Cardiac muscle cell (in vitro differentiated cells and primary cell): ENCODE measurements around the gene ABCD3. TPM values are rescaled to one million over a fixed set of nuclear protein-coding genes. Genes with fewer than 3 reads are reported as not detected.

Source experiments
- DNase-seq, 2 donors: peaks; one replicate each; pipeline versions ENCODE4 v3.0.0 to v3.0.0-alpha.2; 2010 to 2017; ENCODE audit warnings: low read depth in 1 of 2, low spot score in 1 of 2
- H3K27ac ChIP-seq: fragments of 200-600 bp; sonication (generic); 2 replicates; pipeline ENCODE4 v1.5.1; 2016
- H3K27me3 ChIP-seq: fragments of 200-600 bp; sonication (generic); 2 replicates; pipeline ENCODE4 v1.6.0; 2016; ENCODE audit warnings: control low read depth
- H3K36me3 ChIP-seq: fragments of 200-600 bp; sonication (generic); 2 replicates; pipeline ENCODE4 v1.5.1; 2016; ENCODE audit warnings: control low read depth
- H3K4me1 ChIP-seq: fragments of 200-600 bp; sonication (generic); 2 replicates; pipeline ENCODE4 v1.8.1; 2017; ENCODE audit warnings: low read depth, mild to moderate bottlenecking, mixed run types
- H3K4me3 ChIP-seq: fragments of 200-600 bp; sonication (generic); 2 replicates; pipeline ENCODE4 v1.5.1; 2016; ENCODE audit warnings: mild to moderate bottlenecking
- H3K9me3 ChIP-seq: fragments of 200-600 bp; sonication (generic); 2 replicates; pipeline ENCODE4 v1.5.1; 2017; ENCODE audit warnings: low read depth, mild to moderate bottlenecking, control low read depth
- CTCF ChIP-seq: IDR thresholded peaks from 2 replicates; pipeline ENCODE4 v1.5.1; 2012; ENCODE audit warnings: low read depth, mild to moderate bottlenecking, low read length
- polyA plus RNA-seq: library from polyadenylated mRNA; unstranded; fragments of >200 nt; fragmentation: Nextera tagmentation; extraction: Ambion mirVana; gene quantifications from 2 replicates; pipeline ENCODE4 v1.2.1, GENCODE V29; 2016
- total RNA-seq: library from RNA; depleted of rRNA; stranded (reverse); fragments of >200 nt; gene quantifications from 2 replicates; pipeline ENCODE4 v1.2.3, GENCODE V29; 2016

ABCD3 gene
- total and polyA plus RNA-seq, 2 experiments from 2014 or later: 20.7 to 30.6 TPM

GRCh38 chr1:94383966-94384408 is 34.2 kb upstream of the ABCD3 start:
- peak in 1 of 2 donors; percentile 87 for DNase-seq
- H3K4me3 ChIP-seq: no peak overlapping the region
- H3K4me1 ChIP-seq: peaks cover 23% of the 10 kb centered on the region
- no peak for TF ChIP-seq CTCF
- H3K9me3 ChIP-seq: no peaks in the 10 kb centered on the region
- H3K27ac ChIP-seq: no peak overlapping the region
- H3K36me3 ChIP-seq: no peaks in the 10 kb centered on the region
- H3K27me3 ChIP-seq: no peaks in the 10 kb centered on the region

GRCh38 chr1:94384485-94385265 is 33.5 kb upstream of the ABCD3 start:
- no peak for TF ChIP-seq CTCF
- no peaks in the 10 kb centered on the region for H3K36me3 ChIP-seq
- no peaks in the 10 kb centered on the region for H3K27me3 ChIP-seq
- no peaks in the 10 kb centered on the region for H3K9me3 ChIP-seq
- H3K4me1 ChIP-seq: peaks cover 18% of the 10 kb centered on the region
- H3K4me3 ChIP-seq: no peak overlapping the region
- DNase-seq: peak; percentile 31 to 58
- H3K27ac ChIP-seq: peak overlapping the region; percentile 22

GRCh38 chr1:94385308-94385929 is 32.8 kb upstream of the ABCD3 start:
- no peak for TF ChIP-seq CTCF
- Histone ChIP-seq H3K4me3 (no peak overlapping the region), H3K27ac (peak overlapping the region; percentile 22), H3K9me3 (no peaks in the 10 kb centered on the region), H3K27me3 (no peaks in the 10 kb centered on the region), H3K36me3 (no peaks in the 10 kb centered on the region), H3K4me1 (peaks cover 18% of the 10 kb centered on the region)
- no peak for DNase-seq

- TF ChIP-seq CTCF: no peak
- DNase-seq: no peak
- Histone ChIP-seq H3K27ac (no peak overlapping the region), H3K27me3 (no peaks in the 10 kb centered on the region), H3K9me3 (no peaks in the 10 kb centered on the region), H3K4me3 (no peak overlapping the region), H3K4me1 (peaks cover 13% of the 10 kb centered on the region), H3K36me3 (no peaks in the 10 kb centered on the region)
Observed at GRCh38 chr1:94389298-94389697, 28.9 kb upstream of the ABCD3 start.

- Histone ChIP-seq H3K9me3 (no peaks in the 10 kb centered on the region), H3K36me3 (no peaks in the 10 kb centered on the region), H3K4me3 (no peak overlapping the region), H3K27ac (no peak overlapping the region), H3K27me3 (no peaks in the 10 kb centered on the region), H3K4me1 (no peaks in the 10 kb centered on the region)
- no peak for TF ChIP-seq CTCF
- DNase-seq: no peak
Observed at GRCh38 chr1:94394247-94394646, 23.9 kb upstream of the ABCD3 start.
